ENCODE results near the gene IGSF21. TPM values are rescaled to one million over a fixed set of nuclear protein-coding genes. Genes with fewer than 3 reads are reported as not detected.
"Not testable (repeated sequence)": the region's sequence is repeated elsewhere in the genome, so short reads cannot be mapped to it uniquely, and the experiment has no call there.

IGSF21 gene
- total RNA-seq, 2 donors from 2014 or later: not detected

GRCh38 chr1:18411820-18412641 is 304.4 kb downstream of the IGSF21 start:
- Mint-ChIP-seq H3K36me3 (ENCODE audit: insufficient read depth in 2 of 2) (peaks cover 0 to 2% of the 10 kb centered on the region in 2 donors), H3K27ac (no peak overlapping the region), H3K4me3 (no peak overlapping the region), H3K9me3 (peaks cover 3 to 11% of the 10 kb centered on the region in 2 donors), H3K4me1 (ENCODE audit: low read depth) (no peaks in the 10 kb centered on the region), H3K27me3 (ENCODE audit: low read depth) (peaks cover 8% of the 10 kb centered on the region)
- ATAC-seq (replicated peaks in 1 of 2) (no peak), DNase-seq (no peak)

GRCh38 chr1:18412882-18413353 is 305.3 kb downstream of the IGSF21 start:
- peaks cover 8% of the 10 kb centered on the region for H3K27me3 Mint-ChIP-seq (ENCODE audit: low read depth)
- DNase-seq (no peak), ATAC-seq (replicated peaks in 1 of 2) (no peak)
- H3K9me3 Mint-ChIP-seq: peaks cover 3 to 11% of the 10 kb centered on the region in 2 donors
- peaks cover 0 to 2% of the 10 kb centered on the region in 2 donors for H3K36me3 Mint-ChIP-seq (ENCODE audit: insufficient read depth in 2 of 2)
- no peak overlapping the region for H3K27ac Mint-ChIP-seq
- no peak overlapping the region for H3K4me3 Mint-ChIP-seq
- no peaks in the 10 kb centered on the region for H3K4me1 Mint-ChIP-seq (ENCODE audit: low read depth)

GRCh38 chr1:18413541-18414305 is 306.1 kb downstream of the IGSF21 start:
- no peak for ATAC-seq (replicated peaks in 1 of 2)
- Mint-ChIP-seq H3K36me3 (ENCODE audit: insufficient read depth in 2 of 2) (peaks cover 0 to 2% of the 10 kb centered on the region in 2 donors), H3K27ac (no peak overlapping the region), H3K27me3 (ENCODE audit: low read depth) (peaks cover 8% of the 10 kb centered on the region), H3K4me3 (no peak overlapping the region), H3K9me3 (peaks cover 3 to 11% of the 10 kb centered on the region in 2 donors), H3K4me1 (ENCODE audit: low read depth) (no peaks in the 10 kb centered on the region)
- DNase-seq: no peak

- no peak for ATAC-seq (replicated peaks in 1 of 2)
- H3K27me3 Mint-ChIP-seq (ENCODE audit: low read depth): peaks cover 8% of the 10 kb centered on the region
- H3K27ac Mint-ChIP-seq: no peak overlapping the region
- DNase-seq: no peak
- no peak overlapping the region for H3K4me3 Mint-ChIP-seq
- peaks cover 0 to 2% of the 10 kb centered on the region in 2 donors for H3K36me3 Mint-ChIP-seq (ENCODE audit: insufficient read depth in 2 of 2)
- peaks cover 3 to 11% of the 10 kb centered on the region in 2 donors for H3K9me3 Mint-ChIP-seq
- no peaks in the 10 kb centered on the region for H3K4me1 Mint-ChIP-seq (ENCODE audit: low read depth)
These were observed 306.7 kb downstream of the IGSF21 start for GRCh38 chr1:18414321-18414720.

GRCh38 chr1:18414872-18415447 is 307.4 kb downstream of the IGSF21 start:
- H3K4me1 Mint-ChIP-seq (ENCODE audit: low read depth): no peaks in the 10 kb centered on the region
- DNase-seq (no peak), ATAC-seq (replicated peaks in 1 of 2) (no peak)
- H3K27me3 Mint-ChIP-seq (ENCODE audit: low read depth): peaks cover 8% of the 10 kb centered on the region
- peaks cover 3 to 11% of the 10 kb centered on the region in 2 donors for H3K9me3 Mint-ChIP-seq
- H3K27ac Mint-ChIP-seq: no peak overlapping the region
- no peak overlapping the region for H3K4me3 Mint-ChIP-seq
- peaks cover 0 to 2% of the 10 kb centered on the region in 2 donors for H3K36me3 Mint-ChIP-seq (ENCODE audit: insufficient read depth in 2 of 2)

- H3K9me3 Mint-ChIP-seq: peaks cover 3 to 11% of the 10 kb centered on the region in 2 donors
- no peak overlapping the region for H3K27ac Mint-ChIP-seq
- no peak overlapping the region for H3K4me3 Mint-ChIP-seq
- H3K27me3 Mint-ChIP-seq (ENCODE audit: low read depth): peaks cover 8% of the 10 kb centered on the region
- no peaks in the 10 kb centered on the region for H3K4me1 Mint-ChIP-seq (ENCODE audit: low read depth)
- peaks cover 0 to 2% of the 10 kb centered on the region in 2 donors for H3K36me3 Mint-ChIP-seq (ENCODE audit: insufficient read depth in 2 of 2)
- no peak for DNase-seq
- no peak for ATAC-seq (replicated peaks in 1 of 2)
These were observed 307.9 kb downstream of the IGSF21 start for GRCh38 chr1:18415448-18416027.

GRCh38 chr1:18416126-18416525 is 308.5 kb downstream of the IGSF21 start:
- H3K36me3 Mint-ChIP-seq (ENCODE audit: insufficient read depth in 2 of 2); H3K27ac Mint-ChIP-seq; H3K27me3 Mint-ChIP-seq (ENCODE audit: low read depth); ATAC-seq (replicated peaks in 1 of 2); DNase-seq; H3K4me1 Mint-ChIP-seq (ENCODE audit: low read depth); H3K4me3 Mint-ChIP-seq: not testable (repeated sequence)
- H3K9me3 Mint-ChIP-seq: peaks cover 3 to 10% of the 10 kb centered on the region in 2 donors

- no peaks in the 10 kb centered on the region for H3K36me3 Mint-ChIP-seq (ENCODE audit: insufficient read depth in 2 of 2)
- peaks cover 1% of the 10 kb centered on the region in 2 donors for H3K9me3 Mint-ChIP-seq
- H3K4me1 Mint-ChIP-seq (ENCODE audit: low read depth): no peaks in the 10 kb centered on the region
- peaks cover 15% of the 10 kb centered on the region for H3K27me3 Mint-ChIP-seq (ENCODE audit: low read depth)
- DNase-seq (no peak), ATAC-seq (replicated peaks in 1 of 2) (no peak)
- H3K4me3 Mint-ChIP-seq: no peak overlapping the region
- H3K27ac Mint-ChIP-seq: no peak overlapping the region
These were observed 310.0 kb downstream of the IGSF21 start for GRCh38 chr1:18417316-18418269.

GRCh38 chr1:18419113-18419844 is 311.7 kb downstream of the IGSF21 start:
- no peak for ATAC-seq (replicated peaks in 1 of 2)
- Mint-ChIP-seq H3K27ac (no peak overlapping the region), H3K4me3 (no peak overlapping the region), H3K4me1 (ENCODE audit: low read depth) (no peaks in the 10 kb centered on the region), H3K36me3 (ENCODE audit: insufficient read depth in 2 of 2) (no peaks in the 10 kb centered on the region), H3K9me3 (no peaks in the 10 kb centered on the region), H3K27me3 (ENCODE audit: low read depth) (peaks cover 10% of the 10 kb centered on the region)
- DNase-seq: no peak

- Mint-ChIP-seq H3K4me1 (ENCODE audit: low read depth) (no peaks in the 10 kb centered on the region), H3K4me3 (no peak overlapping the region), H3K27me3 (ENCODE audit: low read depth) (peaks cover 7% of the 10 kb centered on the region), H3K9me3 (no peaks in the 10 kb centered on the region), H3K36me3 (ENCODE audit: insufficient read depth in 2 of 2) (no peaks in the 10 kb centered on the region), H3K27ac (no peak overlapping the region)
- ATAC-seq (replicated peaks in 1 of 2): no peak
- DNase-seq: no peak
These were observed 312.2 kb downstream of the IGSF21 start for GRCh38 chr1:18419845-18420184.

- Mint-ChIP-seq H3K36me3 (ENCODE audit: insufficient read depth in 2 of 2) (no peaks in the 10 kb centered on the region), H3K27ac (no peak overlapping the region), H3K9me3 (peaks cover 3 to 5% of the 10 kb centered on the region in 2 donors), H3K27me3 (ENCODE audit: low read depth) (peaks cover 7% of the 10 kb centered on the region), H3K4me3 (no peak overlapping the region), H3K4me1 (ENCODE audit: low read depth) (no peaks in the 10 kb centered on the region)
- no peak for DNase-seq
- ATAC-seq (replicated peaks in 1 of 2): no peak
These were observed 314.6 kb downstream of the IGSF21 start for GRCh38 chr1:18422076-18422777.

Measured in activated T-cell treated with anti-CD3 and anti-CD28 coated beads, Interleukin-2, amount 50 U/mL, for 72 hours (primary cell).